Measurements from ENCODE around the gene TSPYL6. TPM values are rescaled to one million over a fixed set of nuclear protein-coding genes. Genes with fewer than 3 reads are reported as not detected.

The TSPYL6 gene
- total RNA-seq (2021) (not detected in 3 replicates), Bru-seq, nascent RNA (not detected)
- long read RNA-seq, experiment 1, result 0 reads
- long read RNA-seq, experiment 2, result 0 reads
- long read RNA-seq, experiment 3, result 0 reads

GRCh38 chr2:54256091-54256694 lies at the start of gene TSPYL6:
TSS of gene TSPYL6 (minus strand) at chr2:54256229. CDS start at chr2:54256151, 78 bp downstream.
- 0 out of 2 replicates have a peak, but pooled peaks cover 3% of the 10 kb centered on the region for H3K36me3 Mint-ChIP-seq
- ChIA-PET CTCF (no interaction called here), POLR2A (no interaction called here)
- TF ChIP-seq MYBL2 (CRISPR knock-in tag; IDR thresholded peaks at IDR 0.05), result no peak
- no peak for TF ChIP-seq OVOL2 (CRISPR knock-in tag; IDR thresholded peaks at IDR 0.05; ENCODE audit: borderline replicate concordance)
- no peak for TF ChIP-seq TP53 (CRISPR knock-in tag; IDR thresholded peaks at IDR 0.05)
- TF ChIP-seq, protein P1, sequence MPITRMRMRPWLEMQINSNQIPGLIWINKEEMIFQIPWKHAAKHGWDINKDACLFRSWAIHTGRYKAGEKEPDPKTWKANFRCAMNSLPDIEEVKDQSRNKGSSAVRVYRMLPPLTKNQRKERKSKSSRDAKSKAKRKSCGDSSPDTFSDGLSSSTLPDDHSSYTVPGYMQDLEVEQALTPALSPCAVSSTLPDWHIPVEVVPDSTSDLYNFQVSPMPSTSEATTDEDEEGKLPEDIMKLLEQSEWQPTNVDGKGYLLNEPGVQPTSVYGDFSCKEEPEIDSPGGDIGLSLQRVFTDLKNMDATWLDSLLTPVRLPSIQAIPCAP (CRISPR knock-in tag; IDR thresholded peaks at IDR 0.05), result no peak
- TF ChIP-seq CREB1 (CRISPR knock-in tag; IDR thresholded peaks at IDR 0.05), result no peak
- no peak for TF ChIP-seq GABPB1 (CRISPR knock-in tag; IDR thresholded peaks at IDR 0.05)
- TF ChIP-seq USF2 (CRISPR knock-in tag; IDR thresholded peaks at IDR 0.05), result no peak
- TF ChIP-seq, protein P2, sequence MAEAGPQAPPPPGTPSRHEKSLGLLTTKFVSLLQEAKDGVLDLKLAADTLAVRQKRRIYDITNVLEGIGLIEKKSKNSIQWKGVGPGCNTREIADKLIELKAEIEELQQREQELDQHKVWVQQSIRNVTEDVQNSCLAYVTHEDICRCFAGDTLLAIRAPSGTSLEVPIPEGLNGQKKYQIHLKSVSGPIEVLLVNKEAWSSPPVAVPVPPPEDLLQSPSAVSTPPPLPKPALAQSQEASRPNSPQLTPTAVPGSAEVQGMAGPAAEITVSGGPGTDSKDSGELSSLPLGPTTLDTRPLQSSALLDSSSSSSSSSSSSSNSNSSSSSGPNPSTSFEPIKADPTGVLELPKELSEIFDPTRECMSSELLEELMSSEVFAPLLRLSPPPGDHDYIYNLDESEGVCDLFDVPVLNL (CRISPR knock-in tag; IDR thresholded peaks at IDR 0.05; ENCODE audit: borderline replicate concordance, low read depth), result no peak
- TF ChIP-seq SMAD4 (CRISPR knock-in tag; IDR thresholded peaks at IDR 0.05), result no peak
- no peak for TF ChIP-seq ESRRA (CRISPR knock-in tag; IDR thresholded peaks at IDR 0.05; ENCODE audit: borderline replicate concordance)
- TF ChIP-seq, protein P3, sequence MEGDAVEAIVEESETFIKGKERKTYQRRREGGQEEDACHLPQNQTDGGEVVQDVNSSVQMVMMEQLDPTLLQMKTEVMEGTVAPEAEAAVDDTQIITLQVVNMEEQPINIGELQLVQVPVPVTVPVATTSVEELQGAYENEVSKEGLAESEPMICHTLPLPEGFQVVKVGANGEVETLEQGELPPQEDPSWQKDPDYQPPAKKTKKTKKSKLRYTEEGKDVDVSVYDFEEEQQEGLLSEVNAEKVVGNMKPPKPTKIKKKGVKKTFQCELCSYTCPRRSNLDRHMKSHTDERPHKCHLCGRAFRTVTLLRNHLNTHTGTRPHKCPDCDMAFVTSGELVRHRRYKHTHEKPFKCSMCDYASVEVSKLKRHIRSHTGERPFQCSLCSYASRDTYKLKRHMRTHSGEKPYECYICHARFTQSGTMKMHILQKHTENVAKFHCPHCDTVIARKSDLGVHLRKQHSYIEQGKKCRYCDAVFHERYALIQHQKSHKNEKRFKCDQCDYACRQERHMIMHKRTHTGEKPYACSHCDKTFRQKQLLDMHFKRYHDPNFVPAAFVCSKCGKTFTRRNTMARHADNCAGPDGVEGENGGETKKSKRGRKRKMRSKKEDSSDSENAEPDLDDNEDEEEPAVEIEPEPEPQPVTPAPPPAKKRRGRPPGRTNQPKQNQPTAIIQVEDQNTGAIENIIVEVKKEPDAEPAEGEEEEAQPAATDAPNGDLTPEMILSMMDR (IDR thresholded peaks at IDR 0.05), result no peak
- TF ChIP-seq, protein P4, sequence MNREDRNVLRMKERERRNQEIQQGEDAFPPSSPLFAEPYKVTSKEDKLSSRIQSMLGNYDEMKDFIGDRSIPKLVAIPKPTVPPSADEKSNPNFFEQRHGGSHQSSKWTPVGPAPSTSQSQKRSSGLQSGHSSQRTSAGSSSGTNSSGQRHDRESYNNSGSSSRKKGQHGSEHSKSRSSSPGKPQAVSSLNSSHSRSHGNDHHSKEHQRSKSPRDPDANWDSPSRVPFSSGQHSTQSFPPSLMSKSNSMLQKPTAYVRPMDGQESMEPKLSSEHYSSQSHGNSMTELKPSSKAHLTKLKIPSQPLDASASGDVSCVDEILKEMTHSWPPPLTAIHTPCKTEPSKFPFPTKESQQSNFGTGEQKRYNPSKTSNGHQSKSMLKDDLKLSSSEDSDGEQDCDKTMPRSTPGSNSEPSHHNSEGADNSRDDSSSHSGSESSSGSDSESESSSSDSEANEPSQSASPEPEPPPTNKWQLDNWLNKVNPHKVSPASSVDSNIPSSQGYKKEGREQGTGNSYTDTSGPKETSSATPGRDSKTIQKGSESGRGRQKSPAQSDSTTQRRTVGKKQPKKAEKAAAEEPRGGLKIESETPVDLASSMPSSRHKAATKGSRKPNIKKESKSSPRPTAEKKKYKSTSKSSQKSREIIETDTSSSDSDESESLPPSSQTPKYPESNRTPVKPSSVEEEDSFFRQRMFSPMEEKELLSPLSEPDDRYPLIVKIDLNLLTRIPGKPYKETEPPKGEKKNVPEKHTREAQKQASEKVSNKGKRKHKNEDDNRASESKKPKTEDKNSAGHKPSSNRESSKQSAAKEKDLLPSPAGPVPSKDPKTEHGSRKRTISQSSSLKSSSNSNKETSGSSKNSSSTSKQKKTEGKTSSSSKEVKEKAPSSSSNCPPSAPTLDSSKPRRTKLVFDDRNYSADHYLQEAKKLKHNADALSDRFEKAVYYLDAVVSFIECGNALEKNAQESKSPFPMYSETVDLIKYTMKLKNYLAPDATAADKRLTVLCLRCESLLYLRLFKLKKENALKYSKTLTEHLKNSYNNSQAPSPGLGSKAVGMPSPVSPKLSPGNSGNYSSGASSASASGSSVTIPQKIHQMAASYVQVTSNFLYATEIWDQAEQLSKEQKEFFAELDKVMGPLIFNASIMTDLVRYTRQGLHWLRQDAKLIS (CRISPR knock-in tag; IDR thresholded peaks at IDR 0.05; ENCODE audit: borderline replicate concordance), result no peak
- DNase-seq (ENCODE audit: low spot score) (no peak), ATAC-seq (no peak)
- no peak within 1 kb of the TSS for H3K4me3 Mint-ChIP-seq
- H3K9me3 Mint-ChIP-seq, result peaks cover 14% of the 10 kb centered on the region
- peaks cover 7% of the 10 kb centered on the region for H3K4me1 Mint-ChIP-seq
- no peak within 1 kb of the TSS for H3K27ac Mint-ChIP-seq
- no peaks in the 10 kb centered on the region; the same call in 1 of the 2 replicates for H3K27me3 Mint-ChIP-seq (ENCODE audit: low read depth)

DNA sequence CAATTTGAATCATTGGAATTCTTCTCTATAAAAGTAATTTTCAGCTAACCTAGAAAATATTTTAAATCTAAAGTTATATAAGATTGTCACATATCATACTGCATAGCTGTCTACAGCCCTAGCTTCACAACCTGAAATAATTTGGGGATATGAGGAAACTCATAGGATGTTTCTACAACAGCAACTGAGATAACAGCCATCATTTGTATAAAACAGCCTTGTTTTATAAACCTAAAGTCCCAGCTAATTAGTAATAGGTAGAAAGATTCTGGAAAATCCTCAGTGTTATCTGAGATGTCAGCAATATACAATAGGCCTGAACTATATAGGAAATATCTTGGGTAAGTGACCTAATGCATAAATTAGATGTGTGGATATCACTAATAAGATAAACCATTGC lies 47.6 kb upstream of the TSPYL6 start:
- ChIA-PET POLR2A (no interaction called here), CTCF (interaction anchor here (1.4 kb wide), 1 partner anchor 24 kb away, joined by 3 read pairs; no protein-coding TSS in a partner anchor)
- DNase-seq (ENCODE audit: low spot score) (no peak), ATAC-seq (no peak)
- Mint-ChIP-seq H3K4me3 (no peak overlapping the region), H3K9me3 (no peaks in the 10 kb centered on the region), H3K27me3 (ENCODE audit: low read depth) (peaks cover 5% of the 10 kb centered on the region; the same call in 1 of the 2 replicates), H3K4me1 (no peaks in the 10 kb centered on the region), H3K27ac (no peak overlapping the region), H3K36me3 (no peaks in the 10 kb centered on the region)
- TF ChIP-seq, protein P5, sequence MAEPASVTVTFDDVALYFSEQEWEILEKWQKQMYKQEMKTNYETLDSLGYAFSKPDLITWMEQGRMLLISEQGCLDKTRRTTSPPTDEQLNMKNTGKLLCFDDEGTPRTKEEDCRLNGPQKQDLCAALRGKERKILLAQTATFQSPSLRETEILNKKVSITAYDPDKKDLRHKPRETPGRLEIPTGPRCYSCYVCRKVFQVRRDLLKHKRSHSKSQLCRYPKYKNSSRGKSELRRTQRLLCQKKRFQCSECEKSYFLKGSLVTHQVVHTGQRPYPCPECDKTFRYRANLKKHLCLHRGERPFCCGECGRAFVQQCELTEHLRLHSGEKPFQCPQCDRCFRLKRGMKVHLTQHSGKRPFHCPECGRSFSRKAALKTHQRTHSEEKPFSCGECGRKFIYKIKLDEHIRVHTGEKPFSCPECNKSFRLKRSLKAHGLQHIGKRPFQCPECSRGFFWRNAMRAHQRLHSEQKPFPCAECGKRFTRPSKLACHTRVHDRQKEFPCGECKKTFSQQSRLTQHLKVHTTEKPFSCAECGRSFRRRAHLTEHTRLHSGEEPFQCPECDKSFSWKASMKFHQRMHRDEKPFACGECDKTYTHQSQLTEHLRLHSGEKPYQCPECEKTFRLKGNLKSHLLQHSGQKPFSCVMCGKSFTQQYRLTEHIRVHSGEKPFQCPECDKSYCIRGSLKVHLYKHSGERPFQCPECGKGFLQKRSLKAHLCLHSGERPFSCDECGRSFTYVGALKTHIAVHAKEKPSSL (CRISPR knock-in tag; conservative IDR thresholded peaks at IDR 0.05), result no peak
- TF ChIP-seq, protein P6, sequence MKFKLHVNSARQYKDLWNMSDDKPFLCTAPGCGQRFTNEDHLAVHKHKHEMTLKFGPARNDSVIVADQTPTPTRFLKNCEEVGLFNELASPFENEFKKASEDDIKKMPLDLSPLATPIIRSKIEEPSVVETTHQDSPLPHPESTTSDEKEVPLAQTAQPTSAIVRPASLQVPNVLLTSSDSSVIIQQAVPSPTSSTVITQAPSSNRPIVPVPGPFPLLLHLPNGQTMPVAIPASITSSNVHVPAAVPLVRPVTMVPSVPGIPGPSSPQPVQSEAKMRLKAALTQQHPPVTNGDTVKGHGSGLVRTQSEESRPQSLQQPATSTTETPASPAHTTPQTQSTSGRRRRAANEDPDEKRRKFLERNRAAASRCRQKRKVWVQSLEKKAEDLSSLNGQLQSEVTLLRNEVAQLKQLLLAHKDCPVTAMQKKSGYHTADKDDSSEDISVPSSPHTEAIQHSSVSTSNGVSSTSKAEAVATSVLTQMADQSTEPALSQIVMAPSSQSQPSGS (CRISPR knock-in tag; IDR thresholded peaks at IDR 0.05; ENCODE audit: borderline replicate concordance, low read depth), result no peak
- no peak for TF ChIP-seq ATF3 (CRISPR knock-in tag; conservative IDR thresholded peaks at IDR 0.05)
- no peak for TF ChIP-seq ZBTB21 (CRISPR knock-in tag; IDR thresholded peaks at IDR 0.05; ENCODE audit: borderline replicate concordance)
- TF ChIP-seq, protein P7, sequence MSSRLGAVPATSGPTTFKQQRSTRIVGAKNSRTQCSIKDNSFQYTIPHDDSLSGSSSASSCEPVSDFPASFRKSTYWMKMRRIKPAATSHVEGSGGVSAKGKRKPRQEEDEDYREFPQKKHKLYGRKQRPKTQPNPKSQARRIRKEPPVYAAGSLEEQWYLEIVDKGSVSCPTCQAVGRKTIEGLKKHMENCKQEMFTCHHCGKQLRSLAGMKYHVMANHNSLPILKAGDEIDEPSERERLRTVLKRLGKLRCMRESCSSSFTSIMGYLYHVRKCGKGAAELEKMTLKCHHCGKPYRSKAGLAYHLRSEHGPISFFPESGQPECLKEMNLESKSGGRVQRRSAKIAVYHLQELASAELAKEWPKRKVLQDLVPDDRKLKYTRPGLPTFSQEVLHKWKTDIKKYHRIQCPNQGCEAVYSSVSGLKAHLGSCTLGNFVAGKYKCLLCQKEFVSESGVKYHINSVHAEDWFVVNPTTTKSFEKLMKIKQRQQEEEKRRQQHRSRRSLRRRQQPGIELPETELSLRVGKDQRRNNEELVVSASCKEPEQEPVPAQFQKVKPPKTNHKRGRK (CRISPR knock-in tag; IDR thresholded peaks at IDR 0.05; ENCODE audit: borderline replicate concordance), result no peak
- no peak for TF ChIP-seq ATF1 (CRISPR knock-in tag; IDR thresholded peaks at IDR 0.05)
- TF ChIP-seq KAT7 (CRISPR knock-in tag; IDR thresholded peaks at IDR 0.05; ENCODE audit: borderline replicate concordance), result no peak

All from WTC11 (cell line).